GM18498 (cell line): Measurements from ENCODE around the gene SLC4A11.
"Not testable (repeated sequence)": the region's sequence is repeated elsewhere in the genome, so short reads cannot be mapped to it uniquely, and the experiment has no call there.

Experiments
- ATAC-seq: cut with Tn5 transposase; IDR thresholded peaks from one replicate; pipeline ENCODE4 v1.9.1; 2021; ENCODE audit warnings: mild to moderate bottlenecking, moderate library complexity; ENCODE audit not compliant: unreplicated experiment

The SLC4A11 gene

GRCh38 chr20:3204124-3204794 lies 34.7 kb downstream of the SLC4A11 start, which contains the start of gene DDRGK1:
Gene DDRGK1 (minus strand): TSS chr20:3204682. CDS start chr20:3204627, 55 bp downstream.
- ATAC-seq = peak; percentile 84

GRCh38 chr20:3203315-3204123 lies 35.5 kb downstream of the SLC4A11 start:
- ATAC-seq = peak; percentile 15

GRCh38 chr20:3202965-3203314 lies 36.0 kb downstream of the SLC4A11 start:
- no peak for ATAC-seq

- no peak for ATAC-seq
Observed at GRCh38 chr20:3199976-3200755, 38.8 kb downstream of the SLC4A11 start.

- no peak for ATAC-seq
Observed at GRCh38 chr20:3199206-3199605, 39.8 kb downstream of the SLC4A11 start.

- no peak for ATAC-seq
Observed at GRCh38 chr20:3195590-3196237, 43.3 kb downstream of the SLC4A11 start.

GRCh38 chr20:3194617-3195280 lies 44.2 kb downstream of the SLC4A11 start:
- no peak for ATAC-seq

GRCh38 chr20:3193806-3194616 lies 45.0 kb downstream of the SLC4A11 start:
- ATAC-seq = no peak

- no peak for ATAC-seq
Observed at GRCh38 chr20:3192226-3193015, 46.6 kb downstream of the SLC4A11 start.

- no peak for ATAC-seq
Observed at GRCh38 chr20:3190681-3191111, 48.3 kb downstream of the SLC4A11 start.

GRCh38 chr20:3189561-3190131 lies 49.3 kb downstream of the SLC4A11 start:
- no peak for ATAC-seq

GRCh38 chr20:3188823-3189413 lies 50.1 kb downstream of the SLC4A11 start:
- no peak for ATAC-seq

- ATAC-seq = not testable (repeated sequence)
Observed at GRCh38 chr20:3187861-3188260, 51.1 kb downstream of the SLC4A11 start.

GRCh38 chr20:3183896-3184612 lies 54.9 kb downstream of the SLC4A11 start:
- no peak for ATAC-seq

GRCh38 chr20:3182429-3182828 lies 56.6 kb downstream of the SLC4A11 start:
- not testable (repeated sequence) for ATAC-seq

- ATAC-seq = no peak
Observed at GRCh38 chr20:3181270-3181669, 57.7 kb downstream of the SLC4A11 start.

GRCh38 chr20:3180319-3180718 lies 58.7 kb downstream of the SLC4A11 start:
- ATAC-seq = no peak
